ENCODE data around the gene ADAT3. TPM values are rescaled to one million over a fixed set of nuclear protein-coding genes. Genes with fewer than 3 reads are reported as not detected.

The ADAT3 gene
- total RNA-seq, 1 experiment from 2014 or later: 12.6 TPM

GRCh38 chr19:1933244-1933643 lies 28.0 kb downstream of the ADAT3 start:
- Histone ChIP-seq H3K27me3 (replicated peaks; ENCODE audit: control insufficient read depth, insufficient read depth, low read length) (no peaks in the 10 kb centered on the region), H3K9me3 (peaks cover 6% of the 10 kb centered on the region), H3K4me1 (peaks cover 5% of the 10 kb centered on the region; the same call in 1 of the 2 replicates), H3K4me3 (ENCODE audit: low read depth, low read length) (no peak overlapping the region), H3K36me3 (ENCODE audit: control insufficient read depth, insufficient read depth, low read length) (no peaks in the 10 kb centered on the region)
- DNase-seq: no peak
- no peak for TF ChIP-seq CTCF (IDR thresholded peaks at IDR 0.05; ENCODE audit: insufficient read depth in 1 of 2, low read depth in 1 of 2, low read length in 1 of 2, severe bottlenecking in 1 of 2, unreplicated experiment in 1 of 2)
- intact Hi-C loops (cut with micrococcal nuclease; ENCODE audit: unreplicated experiment): no loop called here
- no peaks in the 10 kb centered on the region for H3K27me3 Mint-ChIP-seq (ENCODE audit: insufficient read depth, unreplicated experiment)
- H3K27ac Mint-ChIP-seq (ENCODE audit: unreplicated experiment): no peak overlapping the region
- H3K9me3 Mint-ChIP-seq (ENCODE audit: unreplicated experiment): no peaks in the 10 kb centered on the region
- ChIA-PET POLR2A (no interaction called here), CTCF (no interaction called here)
- no TSS peak for BruUV-seq (replicated peaks)
- H3K4me3 Mint-ChIP-seq (ENCODE audit: unreplicated experiment): no peak overlapping the region
- H3K4me1 Mint-ChIP-seq (ENCODE audit: low read depth, unreplicated experiment): peaks cover 12% of the 10 kb centered on the region
- H3K36me3 Mint-ChIP-seq (ENCODE audit: insufficient read depth, unreplicated experiment): peaks cover 14% of the 10 kb centered on the region

GRCh38 chr19:1933942-1934341 lies 28.7 kb downstream of the ADAT3 start:
- Histone ChIP-seq H3K4me1 (peaks cover 5% of the 10 kb centered on the region; the same call in 1 of the 2 replicates), H3K36me3 (ENCODE audit: control insufficient read depth, insufficient read depth, low read length) (no peaks in the 10 kb centered on the region), H3K4me3 (ENCODE audit: low read depth, low read length) (no peak overlapping the region), H3K27me3 (replicated peaks; ENCODE audit: control insufficient read depth, insufficient read depth, low read length) (no peaks in the 10 kb centered on the region), H3K9me3 (peaks cover 6% of the 10 kb centered on the region)
- no peak overlapping the region for H3K27ac Mint-ChIP-seq (ENCODE audit: unreplicated experiment)
- intact Hi-C loops (cut with micrococcal nuclease; ENCODE audit: unreplicated experiment): no loop called here
- H3K9me3 Mint-ChIP-seq (ENCODE audit: unreplicated experiment): no peaks in the 10 kb centered on the region
- DNase-seq: no peak
- no peaks in the 10 kb centered on the region for H3K27me3 Mint-ChIP-seq (ENCODE audit: insufficient read depth, unreplicated experiment)
- CTCF ChIA-PET: interaction anchor here (0.6 kb wide), 1 partner anchor 157 kb away, joined by 4 read pairs; no protein-coding TSS in a partner anchor
- H3K4me3 Mint-ChIP-seq (ENCODE audit: unreplicated experiment): no peak overlapping the region
- no TSS peak for BruUV-seq (replicated peaks)
- peaks cover 10% of the 10 kb centered on the region for H3K36me3 Mint-ChIP-seq (ENCODE audit: insufficient read depth, unreplicated experiment)
- POLR2A ChIA-PET: no interaction called here
- peaks cover 12% of the 10 kb centered on the region for H3K4me1 Mint-ChIP-seq (ENCODE audit: low read depth, unreplicated experiment)
- no peak for TF ChIP-seq CTCF (IDR thresholded peaks at IDR 0.05; ENCODE audit: insufficient read depth in 1 of 2, low read depth in 1 of 2, low read length in 1 of 2, severe bottlenecking in 1 of 2, unreplicated experiment in 1 of 2)

- ChIA-PET CTCF (no interaction called here), POLR2A (no interaction called here)
- no peaks in the 10 kb centered on the region for H3K27me3 Mint-ChIP-seq (ENCODE audit: insufficient read depth, unreplicated experiment)
- no peaks in the 10 kb centered on the region for H3K36me3 ChIP-seq (ENCODE audit: control insufficient read depth, insufficient read depth, low read length)
- intact Hi-C loops (cut with micrococcal nuclease; ENCODE audit: unreplicated experiment): no loop called here
- no TSS peak for BruUV-seq (replicated peaks)
- no peak overlapping the region for H3K4me3 ChIP-seq (ENCODE audit: low read depth, low read length)
- no peak for TF ChIP-seq CTCF (IDR thresholded peaks at IDR 0.05; ENCODE audit: insufficient read depth in 1 of 2, low read depth in 1 of 2, low read length in 1 of 2, severe bottlenecking in 1 of 2, unreplicated experiment in 1 of 2)
- H3K9me3 Mint-ChIP-seq (ENCODE audit: unreplicated experiment): no peaks in the 10 kb centered on the region
- DNase-seq: no peak
- peaks cover 7% of the 10 kb centered on the region for H3K4me1 ChIP-seq
- no peak overlapping the region for H3K4me3 Mint-ChIP-seq (ENCODE audit: unreplicated experiment)
- no peaks in the 10 kb centered on the region for H3K4me1 Mint-ChIP-seq (ENCODE audit: low read depth, unreplicated experiment)
- H3K27ac Mint-ChIP-seq (ENCODE audit: unreplicated experiment): no peak overlapping the region
- H3K36me3 Mint-ChIP-seq (ENCODE audit: insufficient read depth, unreplicated experiment): no peaks in the 10 kb centered on the region
- no peaks in the 10 kb centered on the region for H3K27me3 ChIP-seq (replicated peaks; ENCODE audit: control insufficient read depth, insufficient read depth, low read length)
- peaks cover 6% of the 10 kb centered on the region for H3K9me3 ChIP-seq
These were observed 30.4 kb downstream of the ADAT3 start for GRCh38 chr19:1935484-1936208.

Data from Caco-2 (cell line).